ENCODE data around the gene ERVV-1.

The ERVV-1 gene

GRCh38 chr19:52997975-52998374, 15.7 kb upstream of the ERVV-1 start:
- H3K4me3 ChIP-seq (ENCODE audit: low read depth, low read length), result no peak overlapping the region
- DNase-seq (ENCODE audit: low read depth), result no peak
- TF ChIP-seq MAX (IDR thresholded peaks at IDR 0.05; ENCODE audit: low read depth, low read length) (no peak), CTCF (IDR thresholded peaks at IDR 0.05; ENCODE audit: low read depth, low read length) (no peak), POLR2A (IDR thresholded peaks at IDR 0.05; ENCODE audit: extremely low read depth, insufficient read length) (no peak), MYC (IDR thresholded peaks at IDR 0.05; ENCODE audit: low read depth, low read length) (no peak)

GRCh38 chr19:53002479-53002878, 11.2 kb upstream of the ERVV-1 start:
- DNase-seq (ENCODE audit: low read depth), result no peak
- TF ChIP-seq MAX (IDR thresholded peaks at IDR 0.05; ENCODE audit: low read depth, low read length), result no peak
- TF ChIP-seq MYC (IDR thresholded peaks at IDR 0.05; ENCODE audit: low read depth, low read length), result no peak
- no peak for TF ChIP-seq POLR2A (IDR thresholded peaks at IDR 0.05; ENCODE audit: extremely low read depth, insufficient read length)
- no peak for TF ChIP-seq CTCF (IDR thresholded peaks at IDR 0.05; ENCODE audit: low read depth, low read length)
- H3K4me3 ChIP-seq (ENCODE audit: low read depth, low read length), result no peak overlapping the region

DNA sequence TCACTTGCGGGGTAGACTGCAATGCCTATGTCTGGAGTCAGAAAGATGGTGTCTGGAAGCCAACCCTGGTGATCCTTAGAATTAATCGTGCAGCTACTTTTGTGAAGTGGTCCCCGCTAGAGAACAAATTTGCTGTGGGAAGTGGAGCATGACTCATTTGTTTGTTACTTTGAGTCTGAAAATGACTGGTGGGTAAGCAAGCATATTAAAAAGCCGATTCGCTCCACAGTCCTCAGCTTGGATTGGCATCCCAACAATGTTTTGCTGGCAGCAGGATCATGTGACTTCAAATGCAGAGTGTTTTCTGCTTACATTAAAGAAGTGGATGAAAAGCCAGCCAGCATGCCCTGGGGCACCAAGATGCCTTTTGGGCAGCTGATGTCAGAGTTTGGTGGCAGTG, 9.5 kb upstream of the ERVV-1 start:
- no peak for DNase-seq (ENCODE audit: low read depth)
- no peak overlapping the region for H3K4me3 ChIP-seq (ENCODE audit: low read depth, low read length)
- TF ChIP-seq POLR2A (IDR thresholded peaks at IDR 0.05; ENCODE audit: extremely low read depth, insufficient read length) (no peak), CTCF (IDR thresholded peaks at IDR 0.05; ENCODE audit: low read depth, low read length) (no peak), MAX (IDR thresholded peaks at IDR 0.05; ENCODE audit: low read depth, low read length) (no peak), MYC (IDR thresholded peaks at IDR 0.05; ENCODE audit: low read depth, low read length) (no peak)

DNA sequence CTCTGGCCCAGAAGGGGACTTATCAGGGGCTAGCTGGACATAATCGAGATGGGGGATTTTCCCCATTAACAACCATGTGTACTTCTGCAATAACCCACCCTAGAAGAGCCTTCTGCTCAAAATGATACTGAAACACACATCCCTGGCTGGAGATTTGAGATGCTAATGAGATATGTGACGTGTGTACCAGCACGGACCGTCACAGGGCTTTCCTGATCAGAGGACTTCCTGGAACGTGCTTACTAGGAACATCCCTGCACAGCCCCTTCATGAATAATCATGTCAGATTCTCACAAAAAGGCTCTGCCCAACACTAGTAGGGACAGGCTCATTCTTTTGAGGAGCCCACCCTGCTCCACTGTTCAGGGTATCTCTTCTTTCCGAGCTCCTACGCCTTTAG, 6.5 kb upstream of the ERVV-1 start:
- TF ChIP-seq MYC (IDR thresholded peaks at IDR 0.05; ENCODE audit: low read depth, low read length), result no peak
- no peak for TF ChIP-seq CTCF (IDR thresholded peaks at IDR 0.05; ENCODE audit: low read depth, low read length)
- TF ChIP-seq MAX (IDR thresholded peaks at IDR 0.05; ENCODE audit: low read depth, low read length), result no peak
- TF ChIP-seq POLR2A (IDR thresholded peaks at IDR 0.05; ENCODE audit: extremely low read depth, insufficient read length), result no peak
- no peak overlapping the region for H3K4me3 ChIP-seq (ENCODE audit: low read depth, low read length)
- no peak for DNase-seq (ENCODE audit: low read depth)

DNA sequence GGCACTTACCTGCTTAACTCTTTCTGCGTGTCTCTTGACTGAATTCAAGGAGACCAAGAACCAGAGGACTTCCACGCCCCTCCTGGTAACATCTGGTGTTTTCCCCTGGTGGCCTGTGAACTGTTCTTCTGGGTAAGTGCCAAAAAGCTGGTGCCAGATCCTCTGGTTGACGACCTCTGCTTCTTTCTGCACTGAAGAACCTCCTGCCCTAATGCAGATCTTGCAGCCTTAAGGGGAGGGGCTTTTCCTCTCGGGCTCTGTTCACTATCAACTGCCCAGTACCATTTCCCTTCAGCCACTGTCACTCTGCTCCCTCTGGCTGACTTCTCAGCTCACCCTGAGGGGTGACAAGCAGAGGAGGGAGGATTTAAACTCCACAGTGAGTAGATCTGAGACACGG, 6.1 kb upstream of the ERVV-1 start:
- no peak overlapping the region for H3K4me3 ChIP-seq (ENCODE audit: low read depth, low read length)
- TF ChIP-seq MYC (IDR thresholded peaks at IDR 0.05; ENCODE audit: low read depth, low read length) (no peak), POLR2A (IDR thresholded peaks at IDR 0.05; ENCODE audit: extremely low read depth, insufficient read length) (no peak), MAX (IDR thresholded peaks at IDR 0.05; ENCODE audit: low read depth, low read length) (no peak), CTCF (IDR thresholded peaks at IDR 0.05; ENCODE audit: low read depth, low read length) (no peak)
- no peak for DNase-seq (ENCODE audit: low read depth)
